UCSD-AML1 (cell line): Measurements from ENCODE around the gene MYO18B.

Source experiments
- DNase-seq: peaks from one replicate; lab custom pipeline; 2025; ENCODE audit not compliant: unreplicated experiment; lab: John Stamatoyannopoulos, UW

The MYO18B gene

GRCh38 chr22:25935266-25936058, 193.5 kb downstream of the MYO18B start:
- DNase-seq, result no peak

- no peak for DNase-seq
Measured at GRCh38 chr22:25938151-25938550, 196.2 kb downstream of the MYO18B start.

GRCh38 chr22:25939384-25939783, 197.4 kb downstream of the MYO18B start:
- DNase-seq, result no peak

GRCh38 chr22:25940479-25940878, 198.5 kb downstream of the MYO18B start:
- DNase-seq, result no peak

- DNase-seq, result no peak
Measured at GRCh38 chr22:25941365-25941960, 199.5 kb downstream of the MYO18B start.

GRCh38 chr22:25942115-25942855, 200.3 kb downstream of the MYO18B start:
- DNase-seq, result no peak

GRCh38 chr22:25942856-25943411, 200.9 kb downstream of the MYO18B start:
- DNase-seq, result no peak

- no peak for DNase-seq
Measured at GRCh38 chr22:25950111-25950510, 208.1 kb downstream of the MYO18B start.

GRCh38 chr22:25953276-25953675, 211.3 kb downstream of the MYO18B start:
- DNase-seq, result no peak

GRCh38 chr22:25953919-25954318, 211.9 kb downstream of the MYO18B start:
- DNase-seq, result no peak

- no peak for DNase-seq
Measured at GRCh38 chr22:25955323-25955722, 213.3 kb downstream of the MYO18B start.

- DNase-seq, result no peak
Measured at GRCh38 chr22:25956801-25957200, 214.8 kb downstream of the MYO18B start.

GRCh38 chr22:25959818-25960774, 218.1 kb downstream of the MYO18B start:
- no peak for DNase-seq

GRCh38 chr22:25961699-25962098, 219.7 kb downstream of the MYO18B start:
- DNase-seq, result no peak

- no peak for DNase-seq
Measured at GRCh38 chr22:25962711-25963110, 220.7 kb downstream of the MYO18B start.

GRCh38 chr22:25964961-25965730, 223.2 kb downstream of the MYO18B start:
- no peak for DNase-seq

GRCh38 chr22:25966448-25966913, 224.5 kb downstream of the MYO18B start:
- no peak for DNase-seq

- DNase-seq, result no peak
Measured at GRCh38 chr22:25969286-25969685, 227.3 kb downstream of the MYO18B start.

GRCh38 chr22:25969901-25970300, 227.9 kb downstream of the MYO18B start:
- no peak for DNase-seq
